HepG2 (cell line): ENCODE results near the gene RNF38. TPM values are rescaled to one million over a fixed set of nuclear protein-coding genes. Genes with fewer than 3 reads are reported as not detected.

Experiments
- ATAC-seq: fragments of 200-7000 bp; cut with Tn5 transposase; 3 replicates; pipeline ENCODE4 v1.9.1; 2020; ENCODE audit warnings: mild to moderate bottlenecking, moderate library complexity
- BruUV-seq: library from RNA; stranded (reverse); fragments of 400-500 nt; replicated peaks from 2 replicates; lab custom pipeline; 2021; lab: Mats Ljungman, UMichigan
- CTCF ChIA-PET: fragments of 300-600 bp; formaldehyde crosslinking; extraction: SDS; loops from one replicate; lab custom pipeline; 2021; ENCODE audit warnings: low total read pairs, inconsistent platforms, low intra/inter-chr PET ratio; lab: Yijun Ruan, JAX
- POLR2A ChIA-PET: fragments of 350-600 bp; sonication (Branson Sonifier 250); formaldehyde crosslinking; loops from one replicate; lab custom pipeline; 2020; ENCODE audit warnings: antibody characterized with exemption, inconsistent platforms; lab: Yijun Ruan, JAX
- DNase-seq: peaks from one replicate; pipeline ENCODE4 v3.0.0-alpha.2; 2015; ENCODE audit warnings: low spot score
- FAIRE-seq: peaks from 3 replicates; lab custom pipeline; 2011; peaks lifted over from hg19 to GRCh38; lab: Jason Lieb, UNC
- H2AFZ ChIP-seq: one replicate; pipeline ENCODE4 v1.6.1; 2011; ENCODE audit warnings: low read length, inconsistent platforms
- H3K27ac ChIP-seq: fragments of 300-600 bp; 3 replicates; pipeline ENCODE4 v1.8.0; 2011; ENCODE audit warnings: mixed run types, mild to moderate bottlenecking, mixed read lengths, low read length, inconsistent platforms; ENCODE audit not compliant: insufficient read depth; ENCODE audit errors: extremely low read length
- H3K27me3 ChIP-seq, 2 experiments: fragments of 200-600 bp in 1 of 2; 2 replicates in 1 of 2; 3 replicates in 1 of 2; pipeline versions ENCODE4 v1.6.0 to v1.8.0; 2011; ENCODE audit warnings: low read length in 2 of 2, mild to moderate bottlenecking in 2 of 2, moderate library complexity in 2 of 2, inconsistent platforms in 1 of 2; ENCODE audit not compliant: insufficient read depth in 2 of 2, control insufficient read depth in 1 of 2
- H3K36me3 ChIP-seq, 2 experiments: fragments of 200-600 bp in 1 of 2; replicated peaks in 1 of 2; 2 replicates in 1 of 2; 3 replicates in 1 of 2; pipeline versions ENCODE4 v1.5.1 to v1.8.0; 2011; ENCODE audit warnings: low read length in 2 of 2, inconsistent platforms in 1 of 2; ENCODE audit not compliant: insufficient read depth in 2 of 2, control insufficient read depth in 1 of 2
- H3K4me1 ChIP-seq: 2 replicates; pipeline ENCODE4 v1.5.1; 2012; ENCODE audit warnings: low read length, inconsistent platforms; ENCODE audit not compliant: insufficient read depth
- H3K4me2 ChIP-seq: 2 replicates; pipeline ENCODE4 v1.6.0; 2011; ENCODE audit warnings: low read depth, low read length, inconsistent platforms
- H3K4me3 ChIP-seq, 3 experiments: fragments of 200-600 bp in 1 of 3; sonication (generic), shearing (Covaris generic) in 1 of 3; replicated peaks in 1 of 3; 2 replicates each; pipeline ENCODE4 v1.5.1; 2011 to 2016; ENCODE audit warnings: low read length in 3 of 3, inconsistent platforms in 2 of 3, low read depth in 2 of 3, mild to moderate bottlenecking in 2 of 3, control low read depth in 1 of 3, mixed read lengths in 1 of 3; ENCODE audit not compliant: insufficient read depth in 1 of 3
- H3K79me2 ChIP-seq: one replicate; pipeline ENCODE4 v1.6.1; 2011; ENCODE audit warnings: low read length, inconsistent platforms; ENCODE audit not compliant: insufficient read depth
- H3K9ac ChIP-seq: 2 replicates; pipeline ENCODE4 v1.6.0; 2011; ENCODE audit warnings: mild to moderate bottlenecking, low read depth, low read length, inconsistent platforms; ENCODE audit not compliant: insufficient read depth
- H3K9me3 ChIP-seq: 2 replicates; pipeline ENCODE4 v1.5.1; 2012; ENCODE audit warnings: mild to moderate bottlenecking, low read length
- H4K20me1 ChIP-seq: 2 replicates; pipeline ENCODE4 v1.6.0; 2011; ENCODE audit warnings: inconsistent platforms, mild to moderate bottlenecking, low read length, moderate library complexity; ENCODE audit not compliant: insufficient read depth
- HNRNPK ChIP-seq: fragments of 200-400 bp; formaldehyde crosslinking; IDR thresholded peaks from 2 replicates; pipeline ENCODE4 v1.6.1; 2018; ENCODE audit warnings: low read length, low read depth, moderate library complexity, mild to moderate bottlenecking; ENCODE audit not compliant: poor library complexity, severe bottlenecking
- PCBP2 ChIP-seq: fragments of 200-400 bp; formaldehyde crosslinking; optimal IDR thresholded peaks from 2 replicates; pipeline ENCODE3; 2018; ENCODE audit warnings: low read length, low read depth; ENCODE audit not compliant: poor library complexity, severe bottlenecking
- YEATS4 ChIP-seq: sonication (generic); formaldehyde crosslinking; IDR thresholded peaks from 2 replicates; pipeline ENCODE4 v1.4.0; 2020; ENCODE audit warnings: missing genetic modification reagents, borderline replicate concordance
- ZFX ChIP-seq: sonication (generic); formaldehyde crosslinking; IDR thresholded peaks from 2 replicates; pipeline ENCODE4 v1.4.0; 2020; ENCODE audit warnings: mild to moderate bottlenecking, low read depth, missing genetic modification reagents, moderate library complexity
- ZFY ChIP-seq: sonication (generic); formaldehyde crosslinking; IDR thresholded peaks from 2 replicates; pipeline ENCODE4 v1.4.0; 2020; ENCODE audit warnings: missing genetic modification reagents
- ZNF335 ChIP-seq: sonication (generic); formaldehyde crosslinking; IDR thresholded peaks from 2 replicates; pipeline ENCODE4 v1.4.0; 2020; ENCODE audit warnings: missing genetic modification reagents
- ZSCAN29 ChIP-seq: sonication (generic); formaldehyde crosslinking; conservative IDR thresholded peaks from 2 replicates; pipeline ENCODE4 v1.4.0; 2020; ENCODE audit warnings: mild to moderate bottlenecking, missing genetic modification reagents
- in situ Hi-C: cut with HindIII; loops from 2 replicates; pipeline ENCODE4 v1.10.0; 2017; ENCODE audit warnings: low pct_unique_long_range_greater_than_20kb; ENCODE audit not compliant: extremely low pct_ligation_motif_present
- intact Hi-C: fragments of 100-400 bp; cut with micrococcal nuclease; formaldehyde crosslinking; loops from one replicate; pipeline ENCODE4 v1.10.0; 2022; ENCODE audit not compliant: unreplicated experiment
- polyA plus RNA-seq, 8 experiments: library from polyadenylated mRNA; depleted of rRNA in 3 of 8; stranded (reverse) in 7 of 8; unstranded in 1 of 8; fragments of >200 nt; fragmentation: Illumina TruSeq in 4 of 8; extraction: Trizol in 4 of 8; gene quantifications; 2 replicates each; pipeline versions ENCODE4 v1.2.1 to v1.2.3, GENCODE V29; 2011 to 2016; ENCODE audit warnings: low read depth in 4 of 8, missing spikeins in 1 of 8, mixed read lengths in 1 of 8; ENCODE audit not compliant: insufficient read depth in 1 of 8
- total RNA-seq, 5 experiments: library from RNA; depleted of rRNA; stranded (reverse); fragments of >200 nt; fragmentation: Illumina TruSeq; extraction: Trizol; gene quantifications; 2 replicates each; pipeline ENCODE4 v1.2.3, GENCODE V29; 2016; ENCODE audit warnings: low read depth in 1 of 5
- TF ChIP-seq, protein P1 (sequence below): IDR thresholded peaks from 2 replicates; pipeline ENCODE4 v1.6.1; 2016

Gene RNF38
- total and polyA plus RNA-seq, 2 of the 13 experiments (the other 11 are each of a cell fraction or from before 2014, with no cell fraction given): 9.1 to 32.1 TPM

DNA sequence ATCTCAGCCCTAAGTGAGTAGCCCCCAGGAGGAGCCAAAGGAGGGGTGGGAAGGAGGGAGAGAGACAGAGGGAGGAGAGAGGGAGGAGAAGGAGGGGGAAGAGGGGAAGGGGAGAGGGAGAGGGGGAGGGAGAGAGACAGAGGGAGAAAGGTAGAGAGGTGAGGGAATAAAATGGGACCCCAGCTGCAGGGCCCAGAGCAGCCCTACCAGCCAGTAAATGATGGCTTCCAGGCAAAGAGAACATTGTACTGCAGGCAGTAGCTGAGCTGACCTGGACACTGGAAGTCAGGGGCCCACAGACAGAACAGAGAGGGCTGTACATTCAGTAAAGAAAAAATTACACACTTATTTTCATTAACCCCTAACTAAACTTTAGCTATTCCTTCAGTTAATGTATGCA lies 84.0 kb downstream of the RNF38 start:
- peaks cover 65% of the 10 kb centered on the region for H3K4me1 ChIP-seq
- TF ChIP-seq YEATS4 (CRISPR knock-in tag): peak; percentile 24; the same call in 1 of the 2 replicates
- peak; percentile 17; the same call in 1 of the 2 replicates for TF ChIP-seq ZFX
- peak; percentile 32 for TF ChIP-seq PCBP2
- peak; percentile 73 for TF ChIP-seq HNRNPK
- 0 out of 2 replicates have a peak, but pooled peaks have one; percentile 5 for TF ChIP-seq ZSCAN29 (CRISPR knock-in tag)
- TF ChIP-seq, protein P1, sequence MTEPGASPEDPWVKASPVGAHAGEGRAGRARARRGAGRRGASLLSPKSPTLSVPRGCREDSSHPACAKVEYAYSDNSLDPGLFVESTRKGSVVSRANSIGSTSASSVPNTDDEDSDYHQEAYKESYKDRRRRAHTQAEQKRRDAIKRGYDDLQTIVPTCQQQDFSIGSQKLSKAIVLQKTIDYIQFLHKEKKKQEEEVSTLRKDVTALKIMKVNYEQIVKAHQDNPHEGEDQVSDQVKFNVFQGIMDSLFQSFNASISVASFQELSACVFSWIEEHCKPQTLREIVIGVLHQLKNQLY (CRISPR knock-in tag): no peak
- no peak for TF ChIP-seq ZNF335 (CRISPR knock-in tag)
- TF ChIP-seq ZFY: 0 out of 2 replicates have a peak, but pooled peaks have one; percentile 6
- TF ChIP-seq, all 625 proteins: peak for 6
- Histone ChIP-seq H3K27me3 (no peaks in the 10 kb centered on the region), H4K20me1 (no peaks in the 10 kb centered on the region), H3K27ac (no peak overlapping the region), H3K4me2 (peak overlapping the region; percentile 94), H3K36me3 (no peaks in the 10 kb centered on the region), H3K79me2 (no peaks in the 10 kb centered on the region), H3K9me3 (no peaks in the 10 kb centered on the region), H2AFZ (peak overlapping the region; percentile 96), H3K9ac (peak overlapping the region; percentile 57; the same call in 1 of the 2 replicates), H3K4me3 (peak overlapping the region; percentile 38 to 67 (median 47); a peak in 5 of 6 replicates)
- POLR2A ChIA-PET: interaction anchor here (1.5 to 2.8 kb wide), 3 partner anchors 9 to 125 kb away, joined by 5 to 11 read pairs (median 5); partner anchors contain the start of genes CLTA and GNE
- CTCF ChIA-PET: no interaction called here
- FAIRE-seq: no peak
- in situ Hi-C loops: no loop called here
- intact Hi-C loops: no loop called here
- BruUV-seq: no TSS peak
- peak; percentile 23 for ATAC-seq
- DNase-seq: no peak
